Nephron (organoid): Measurements from ENCODE around the gene SNX5.
A peak's percentile ranks its signal among the peaks of the same experiment; 100 is the strongest.

ENCODE experiments used
- H3K27ac Mint-ChIP-seq, 3 experiments: 2 replicates each; pipeline ENCODE4 v1.8.0; 2020; ENCODE audit warnings: mixed read lengths in 3 of 3, mild to moderate bottlenecking in 2 of 3, moderate library complexity in 1 of 3
- H3K27me3 Mint-ChIP-seq: 2 replicates; pipeline ENCODE4 v1.8.0; 2021; ENCODE audit warnings: low read depth, mild to moderate bottlenecking, moderate library complexity, mixed read lengths
- H3K36me3 Mint-ChIP-seq: 2 replicates; pipeline ENCODE4 v1.8.0; 2020; ENCODE audit warnings: low read depth, mixed read lengths
- H3K4me1 Mint-ChIP-seq: 2 replicates; pipeline ENCODE4 v1.8.0; 2020; ENCODE audit warnings: mixed read lengths
- H3K4me3 Mint-ChIP-seq, 3 experiments: 2 replicates each; pipeline ENCODE4 v1.8.0; 2020; ENCODE audit warnings: mild to moderate bottlenecking in 3 of 3, mixed read lengths in 3 of 3, moderate library complexity in 2 of 3
- H3K9me3 Mint-ChIP-seq: 2 replicates; pipeline ENCODE4 v1.8.0; 2020; ENCODE audit warnings: mixed read lengths
- CTCF ChIP-seq, 3 experiments: fragments of 200-600 bp; sonication (generic); IDR thresholded peaks; one replicate each; pipeline ENCODE4 v1.5.0; 2021; ENCODE audit warnings: antibody characterized with exemption in 3 of 3; ENCODE audit not compliant: unreplicated experiment in 3 of 3

The SNX5 gene

GRCh38 chr20:17910828-17911294 lies 57.7 kb downstream of the SNX5 start:
- peaks cover 28% of the 10 kb centered on the region for H3K4me1 Mint-ChIP-seq
- no peak for TF ChIP-seq CTCF (IDR thresholded peaks at IDR 0.05; ENCODE audit: unreplicated experiment in 3 of 3)
- H3K27ac Mint-ChIP-seq, result peak overlapping the region; percentile 38 to 72 (median 58)
- peaks cover 4% of the 10 kb centered on the region for H3K27me3 Mint-ChIP-seq
- no peak overlapping the region for H3K4me3 Mint-ChIP-seq
- H3K9me3 Mint-ChIP-seq, result no peaks in the 10 kb centered on the region
- H3K36me3 Mint-ChIP-seq, result no peaks in the 10 kb centered on the region

GRCh38 chr20:17909869-17910321 lies 58.7 kb downstream of the SNX5 start:
- Mint-ChIP-seq H3K4me3 (no peak overlapping the region), H3K27me3 (peaks cover 5% of the 10 kb centered on the region), H3K9me3 (no peaks in the 10 kb centered on the region), H3K36me3 (no peaks in the 10 kb centered on the region), H3K27ac (peak overlapping the region; percentile 38 to 72 (median 58)), H3K4me1 (peaks cover 28% of the 10 kb centered on the region)
- no peak for TF ChIP-seq CTCF (IDR thresholded peaks at IDR 0.05; ENCODE audit: unreplicated experiment in 3 of 3)

GRCh38 chr20:17905544-17905943 lies 63.0 kb downstream of the SNX5 start:
- Mint-ChIP-seq H3K27ac (no peak overlapping the region), H3K36me3 (no peaks in the 10 kb centered on the region), H3K4me1 (peaks cover 16% of the 10 kb centered on the region), H3K9me3 (no peaks in the 10 kb centered on the region), H3K4me3 (no peak overlapping the region), H3K27me3 (peaks cover 8% of the 10 kb centered on the region)
- no peak for TF ChIP-seq CTCF (IDR thresholded peaks at IDR 0.05; ENCODE audit: unreplicated experiment in 3 of 3)

- H3K27me3 Mint-ChIP-seq, result peaks cover 8% of the 10 kb centered on the region
- peaks cover 2% of the 10 kb centered on the region for H3K4me1 Mint-ChIP-seq
- no peak for TF ChIP-seq CTCF (IDR thresholded peaks at IDR 0.05; ENCODE audit: unreplicated experiment in 3 of 3)
- no peak overlapping the region for H3K27ac Mint-ChIP-seq
- H3K9me3 Mint-ChIP-seq, result no peaks in the 10 kb centered on the region
- no peak overlapping the region for H3K4me3 Mint-ChIP-seq
- H3K36me3 Mint-ChIP-seq, result no peaks in the 10 kb centered on the region
Measured at GRCh38 chr20:17904027-17904426, 64.6 kb downstream of the SNX5 start.

GRCh38 chr20:17902531-17903083 lies 66.0 kb downstream of the SNX5 start:
- Mint-ChIP-seq H3K4me1 (peaks cover 5% of the 10 kb centered on the region), H3K9me3 (peaks cover 3% of the 10 kb centered on the region), H3K36me3 (no peaks in the 10 kb centered on the region), H3K27ac (no peak overlapping the region), H3K27me3 (peaks cover 8% of the 10 kb centered on the region), H3K4me3 (no peak overlapping the region)
- no peak for TF ChIP-seq CTCF (IDR thresholded peaks at IDR 0.05; ENCODE audit: unreplicated experiment in 3 of 3)

- H3K36me3 Mint-ChIP-seq, result no peaks in the 10 kb centered on the region
- H3K4me1 Mint-ChIP-seq, result peaks cover 11% of the 10 kb centered on the region
- TF ChIP-seq CTCF (IDR thresholded peaks at IDR 0.05; ENCODE audit: unreplicated experiment in 3 of 3), result no peak
- no peak overlapping the region for H3K4me3 Mint-ChIP-seq
- H3K27ac Mint-ChIP-seq, result no peak overlapping the region
- H3K9me3 Mint-ChIP-seq, result peaks cover 3% of the 10 kb centered on the region
- peaks cover 8% of the 10 kb centered on the region for H3K27me3 Mint-ChIP-seq
Measured at GRCh38 chr20:17901971-17902370, 66.6 kb downstream of the SNX5 start.
